Suprapubic skin (tissue), 4 donors: ENCODE measurements around the gene SCAF8.
A peak's percentile ranks its signal among the peaks of the same experiment; 100 is the strongest.

Source experiments
- EP300 ChIP-seq: sonication (generic); formaldehyde crosslinking; IDR thresholded peaks from one replicate; pipeline ENCODE4 v1.6.1; 2017; ENCODE audit warnings: antibody characterized with exemption
- POLR2A ChIP-seq, 2 donors: fragments of 450-650 bp; IDR thresholded peaks; one replicate each; pipeline ENCODE4 v1.6.1; 2017; ENCODE audit warnings: antibody characterized with exemption in 2 of 2, mild to moderate bottlenecking in 2 of 2, moderate library complexity in 2 of 2
- POLR2AphosphoS5 ChIP-seq, 3 donors: sonication (generic); formaldehyde crosslinking; IDR thresholded peaks; one replicate each; pipeline ENCODE4 v1.6.1; 2017; ENCODE audit warnings: antibody characterized with exemption in 3 of 3
- TF ChIP-seq, protein P1 (sequence below), 2 donors: fragments of 200-600 bp in 1 of 2; fragments of 450-650 bp in 1 of 2; sonication (generic) in 1 of 2; IDR thresholded peaks; one replicate each; pipeline ENCODE4 v1.5.1; 2016 to 2019; ENCODE audit warnings: antibody characterized with exemption in 2 of 2, mild to moderate bottlenecking in 1 of 2, moderate library complexity in 1 of 2

DNA sequence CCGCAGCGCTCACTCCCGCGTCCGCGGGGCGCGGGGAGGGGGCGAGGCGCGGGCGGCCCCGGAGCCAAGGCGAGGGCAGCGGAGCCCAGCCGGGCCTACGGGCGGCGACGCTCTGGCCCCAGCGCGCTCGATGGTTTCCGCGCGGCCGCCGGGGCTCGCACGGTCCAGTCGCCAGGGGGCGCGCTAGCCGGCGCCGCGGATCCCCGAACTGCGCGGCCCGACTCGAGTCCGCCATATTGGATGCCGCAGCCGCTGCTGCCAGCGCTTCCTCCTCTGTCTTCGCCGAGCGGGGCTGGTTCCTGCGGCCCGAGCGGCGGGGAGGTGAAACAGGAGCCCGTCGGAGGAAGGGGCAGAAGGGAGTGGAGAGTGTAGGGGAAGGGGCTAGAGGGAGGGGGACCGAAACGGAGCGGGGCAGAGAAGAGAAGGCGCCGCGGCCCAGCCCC is at the start of gene SCAF8:
- no peak for TF ChIP-seq EP300
- TF ChIP-seq, protein P1, sequence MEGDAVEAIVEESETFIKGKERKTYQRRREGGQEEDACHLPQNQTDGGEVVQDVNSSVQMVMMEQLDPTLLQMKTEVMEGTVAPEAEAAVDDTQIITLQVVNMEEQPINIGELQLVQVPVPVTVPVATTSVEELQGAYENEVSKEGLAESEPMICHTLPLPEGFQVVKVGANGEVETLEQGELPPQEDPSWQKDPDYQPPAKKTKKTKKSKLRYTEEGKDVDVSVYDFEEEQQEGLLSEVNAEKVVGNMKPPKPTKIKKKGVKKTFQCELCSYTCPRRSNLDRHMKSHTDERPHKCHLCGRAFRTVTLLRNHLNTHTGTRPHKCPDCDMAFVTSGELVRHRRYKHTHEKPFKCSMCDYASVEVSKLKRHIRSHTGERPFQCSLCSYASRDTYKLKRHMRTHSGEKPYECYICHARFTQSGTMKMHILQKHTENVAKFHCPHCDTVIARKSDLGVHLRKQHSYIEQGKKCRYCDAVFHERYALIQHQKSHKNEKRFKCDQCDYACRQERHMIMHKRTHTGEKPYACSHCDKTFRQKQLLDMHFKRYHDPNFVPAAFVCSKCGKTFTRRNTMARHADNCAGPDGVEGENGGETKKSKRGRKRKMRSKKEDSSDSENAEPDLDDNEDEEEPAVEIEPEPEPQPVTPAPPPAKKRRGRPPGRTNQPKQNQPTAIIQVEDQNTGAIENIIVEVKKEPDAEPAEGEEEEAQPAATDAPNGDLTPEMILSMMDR (IDR thresholded peaks at IDR 0.05), result peak; percentile 72 to 93
- TF ChIP-seq POLR2A (IDR thresholded peaks at IDR 0.05), result peak in 1 of 2 donors; percentile 76
- TF ChIP-seq POLR2AphosphoS5 (IDR thresholded peaks at IDR 0.05), result peak in 1 of 3 donors; percentile 58
